ENCODE measurements around the gene PTPRM. TPM values are rescaled to one million over a fixed set of nuclear protein-coding genes. Genes with fewer than 3 reads are reported as not detected.

Gene PTPRM
- total and polyA plus RNA-seq, 2 of the 4 experiments (the other 2 are of a cell fraction) = 28.3 to 51.2 TPM

- no peak overlapping the region for H2AK5ac ChIP-seq (ENCODE audit: low read depth, low read length)
- no peak overlapping the region for H3K9ac ChIP-seq (ENCODE audit: low read depth, low read length)
- WGBS, 2 experiments (ENCODE audit: extremely low coverage in 2 of 2, insufficient read length in 1 of 2) = 89% methylated on average over 2 of the region's 5 CpGs; no CpG with 5 or more reads in 1 of the 2 experiments
- no peak overlapping the region for H3K4me3 ChIP-seq (ENCODE audit: insufficient read depth, low read depth, low read length)
- no peak overlapping the region for H2BK120ac ChIP-seq (ENCODE audit: low read depth, low read length)
- H3K9me3 ChIP-seq (ENCODE audit: control insufficient read depth, insufficient read depth, low read length) = no peaks in the 10 kb centered on the region
- H2BK20ac ChIP-seq (ENCODE audit: low read depth, low read length) = no peak overlapping the region
- H2BK5ac ChIP-seq (ENCODE audit: low read depth, low read length, poor library complexity, severe bottlenecking) = no peak overlapping the region
- POLR2A ChIA-PET (ENCODE audit: unreplicated experiment) = no interaction called here
- CTCF ChIA-PET = no interaction called here
- H3K56ac ChIP-seq (ENCODE audit: extremely low read depth, insufficient read depth, low read length) = no peak overlapping the region
- H3K18ac ChIP-seq (ENCODE audit: low read depth, low read length) = no peak overlapping the region
- peaks cover 9% of the 10 kb centered on the region for H3K9me1 ChIP-seq (ENCODE audit: insufficient read depth, low read length)
- H2BK15ac ChIP-seq (ENCODE audit: low read depth, low read length) = no peak overlapping the region
- H3K27ac ChIP-seq (ENCODE audit: insufficient read depth, low read length) = no peak overlapping the region
- H3K4ac ChIP-seq (ENCODE audit: low read depth, low read length) = no peak overlapping the region
- no peak overlapping the region for H3K4me2 ChIP-seq (ENCODE audit: low read depth, low read length)
- H3K27me3 ChIP-seq (ENCODE audit: control insufficient read depth, insufficient read depth, low read length) = no peaks in the 10 kb centered on the region
- DNase-seq = no peak
- intact Hi-C loops (cut with micrococcal nuclease) (no loop called here), dilution Hi-C loops (cut with HindIII; ENCODE audit: low sequenced_read_pairs, unreplicated experiment) (no loop called here), in situ Hi-C loops (cut with MboI; ENCODE audit: low sequenced_read_pairs) (loop anchor here (25.0 kb wide), 1 partner anchor 337 kb away; no protein-coding TSS in a partner anchor)
- peaks cover 3 to 14% of the 10 kb centered on the region in 2 experiments; a peak in 3 of 4 replicates for H3K79me1 ChIP-seq (ENCODE audit: low read depth in 1 of 2, low read length in 2 of 2)
- H4K20me1 ChIP-seq (ENCODE audit: insufficient read depth, low read length) = no peaks in the 10 kb centered on the region
- TF ChIP-seq, protein P1, sequence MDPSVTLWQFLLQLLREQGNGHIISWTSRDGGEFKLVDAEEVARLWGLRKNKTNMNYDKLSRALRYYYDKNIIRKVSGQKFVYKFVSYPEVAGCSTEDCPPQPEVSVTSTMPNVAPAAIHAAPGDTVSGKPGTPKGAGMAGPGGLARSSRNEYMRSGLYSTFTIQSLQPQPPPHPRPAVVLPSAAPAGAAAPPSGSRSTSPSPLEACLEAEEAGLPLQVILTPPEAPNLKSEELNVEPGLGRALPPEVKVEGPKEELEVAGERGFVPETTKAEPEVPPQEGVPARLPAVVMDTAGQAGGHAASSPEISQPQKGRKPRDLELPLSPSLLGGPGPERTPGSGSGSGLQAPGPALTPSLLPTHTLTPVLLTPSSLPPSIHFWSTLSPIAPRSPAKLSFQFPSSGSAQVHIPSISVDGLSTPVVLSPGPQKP (IDR thresholded peaks at IDR 0.05; ENCODE audit: borderline replicate concordance, low read depth, low read length) = no peak
- TF ChIP-seq, protein P2, sequence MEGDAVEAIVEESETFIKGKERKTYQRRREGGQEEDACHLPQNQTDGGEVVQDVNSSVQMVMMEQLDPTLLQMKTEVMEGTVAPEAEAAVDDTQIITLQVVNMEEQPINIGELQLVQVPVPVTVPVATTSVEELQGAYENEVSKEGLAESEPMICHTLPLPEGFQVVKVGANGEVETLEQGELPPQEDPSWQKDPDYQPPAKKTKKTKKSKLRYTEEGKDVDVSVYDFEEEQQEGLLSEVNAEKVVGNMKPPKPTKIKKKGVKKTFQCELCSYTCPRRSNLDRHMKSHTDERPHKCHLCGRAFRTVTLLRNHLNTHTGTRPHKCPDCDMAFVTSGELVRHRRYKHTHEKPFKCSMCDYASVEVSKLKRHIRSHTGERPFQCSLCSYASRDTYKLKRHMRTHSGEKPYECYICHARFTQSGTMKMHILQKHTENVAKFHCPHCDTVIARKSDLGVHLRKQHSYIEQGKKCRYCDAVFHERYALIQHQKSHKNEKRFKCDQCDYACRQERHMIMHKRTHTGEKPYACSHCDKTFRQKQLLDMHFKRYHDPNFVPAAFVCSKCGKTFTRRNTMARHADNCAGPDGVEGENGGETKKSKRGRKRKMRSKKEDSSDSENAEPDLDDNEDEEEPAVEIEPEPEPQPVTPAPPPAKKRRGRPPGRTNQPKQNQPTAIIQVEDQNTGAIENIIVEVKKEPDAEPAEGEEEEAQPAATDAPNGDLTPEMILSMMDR (conservative IDR thresholded peaks at IDR 0.05; ENCODE audit: low read depth, low read length) = no peak
- TF ChIP-seq MAZ (IDR thresholded peaks at IDR 0.05; ENCODE audit: borderline replicate concordance, low read depth, low read length) = no peak
- TF ChIP-seq BHLHE40 (IDR thresholded peaks at IDR 0.05; ENCODE audit: low read depth, low read length) = no peak
- TF ChIP-seq RCOR1 (IDR thresholded peaks at IDR 0.05; ENCODE audit: insufficient replicate concordance, low read length) = no peak
- TF ChIP-seq POLR2A (IDR thresholded peaks at IDR 0.05; ENCODE audit: low read depth, low read length) = no peak
- TF ChIP-seq MXI1 (IDR thresholded peaks at IDR 0.05; ENCODE audit: borderline replicate concordance, low read depth, low read length) = no peak
- TF ChIP-seq, protein P3, sequence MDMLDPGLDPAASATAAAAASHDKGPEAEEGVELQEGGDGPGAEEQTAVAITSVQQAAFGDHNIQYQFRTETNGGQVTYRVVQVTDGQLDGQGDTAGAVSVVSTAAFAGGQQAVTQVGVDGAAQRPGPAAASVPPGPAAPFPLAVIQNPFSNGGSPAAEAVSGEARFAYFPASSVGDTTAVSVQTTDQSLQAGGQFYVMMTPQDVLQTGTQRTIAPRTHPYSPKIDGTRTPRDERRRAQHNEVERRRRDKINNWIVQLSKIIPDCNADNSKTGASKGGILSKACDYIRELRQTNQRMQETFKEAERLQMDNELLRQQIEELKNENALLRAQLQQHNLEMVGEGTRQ (IDR thresholded peaks at IDR 0.05; ENCODE audit: low read depth, low read length) = no peak
- no peak for TF ChIP-seq MAFK (IDR thresholded peaks at IDR 0.05; ENCODE audit: low read depth, low read length)
- no peak for TF ChIP-seq SMC3 (IDR thresholded peaks at IDR 0.05; ENCODE audit: low read depth, low read length)
- TF ChIP-seq RAD21 (IDR thresholded peaks at IDR 0.05; ENCODE audit: low read length) = no peak
- TF ChIP-seq NFE2L2 (IDR thresholded peaks at IDR 0.05; ENCODE audit: low read depth, low read length) = no peak
- no peak for TF ChIP-seq FOS (IDR thresholded peaks at IDR 0.05; ENCODE audit: low read depth, low read length)
- TF ChIP-seq CEBPB (IDR thresholded peaks at IDR 0.05; ENCODE audit: low read depth, low read length) = no peak
- no peak for TF ChIP-seq RFX5 (IDR thresholded peaks at IDR 0.05; ENCODE audit: low read depth, low read length)
- no peak for TF ChIP-seq CHD1 (IDR thresholded peaks at IDR 0.05; ENCODE audit: low read depth, low read length)
- no peak overlapping the region for H4K5ac ChIP-seq (ENCODE audit: low read depth, low read length)
- H3K14ac ChIP-seq (replicated peaks; ENCODE audit: low read depth, low read length) = no peak overlapping the region
- H3K23ac ChIP-seq (ENCODE audit: low read depth, low read length) = no peak overlapping the region
- H4K8ac ChIP-seq (ENCODE audit: low read depth in 2 of 2, low read length in 2 of 2) = no peak overlapping the region
- no TSS peak for BruUV-seq (replicated peaks)
- H2AK9ac ChIP-seq (replicated peaks; ENCODE audit: low read depth, low read length, poor library complexity) = no peak overlapping the region
- no peak overlapping the region for H4K91ac ChIP-seq (ENCODE audit: insufficient read depth, low read depth, low read length)
- peaks cover 11% of the 10 kb centered on the region for H3K4me1 ChIP-seq (ENCODE audit: control insufficient read depth, insufficient read depth, low read length)
- H3K36me3 ChIP-seq (ENCODE audit: control insufficient read depth, insufficient read depth, low read length) = peaks cover 3% of the 10 kb centered on the region
- no peak for ATAC-seq (ENCODE audit: low read depth)
- H2AFZ ChIP-seq (replicated peaks; ENCODE audit: low read length, poor library complexity) = no peak overlapping the region
Measured at GRCh38 chr18:7924616-7925015, 357.5 kb downstream of the PTPRM start.
